ENCODE results near the gene MAP4K2.

MAP4K2 gene

DNA sequence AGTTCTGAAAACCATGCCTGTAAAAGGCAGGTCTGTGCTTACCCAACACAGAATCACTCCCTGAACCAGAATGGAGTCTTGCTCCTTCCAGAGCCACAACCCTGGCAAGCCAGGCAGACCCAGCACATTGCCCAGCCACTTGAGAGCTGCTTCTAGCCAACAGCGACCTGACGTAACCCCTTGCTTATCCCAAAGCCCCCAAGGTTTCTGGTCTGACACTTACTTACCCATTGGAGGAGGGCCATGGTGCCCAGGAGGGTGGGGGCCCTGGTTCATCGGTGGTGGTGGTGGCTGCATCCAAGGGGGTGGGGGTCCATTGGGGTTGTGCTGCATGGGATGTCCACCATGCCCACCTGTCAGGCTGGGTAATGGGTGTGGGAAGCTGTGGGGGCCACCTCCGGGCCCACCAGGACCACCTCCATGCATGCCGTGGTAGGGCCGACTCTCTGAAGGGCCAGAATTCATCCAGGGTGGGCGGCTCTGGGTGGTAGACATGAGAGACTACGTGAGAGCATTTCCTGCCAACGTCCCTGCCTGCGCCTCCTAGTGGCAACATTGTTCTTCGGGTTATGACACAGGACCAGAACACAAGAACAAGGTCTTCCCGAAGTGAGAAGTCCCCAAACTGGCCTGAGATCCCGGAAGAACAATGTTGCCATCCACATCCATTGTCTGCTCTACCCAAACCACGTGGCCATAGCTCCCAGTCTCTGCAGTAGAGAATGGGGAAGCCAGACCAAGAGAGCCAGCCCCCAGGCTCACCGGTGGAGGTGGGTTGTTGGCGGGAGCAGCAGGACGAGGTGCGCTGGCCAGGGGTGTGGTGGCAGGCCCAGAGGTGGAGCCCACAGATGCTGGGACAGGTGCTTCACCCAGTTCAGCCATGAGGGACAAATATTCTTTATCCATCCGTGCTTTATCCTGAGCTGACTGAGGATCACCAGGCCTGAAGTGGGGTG is 35.4 kb downstream of the MAP4K2 start:
- peak; percentile 52 for DNase-seq (ENCODE audit: low spot score)

GRCh38 chr11:64766881-64767280 is 36.1 kb downstream of the MAP4K2 start:
- DNase-seq (ENCODE audit: low spot score): no peak

GRCh38 chr11:64765851-64766665 is 37.0 kb downstream of the MAP4K2 start:
- DNase-seq (ENCODE audit: low spot score): no peak

GRCh38 chr11:64765291-64765850 is 37.6 kb downstream of the MAP4K2 start:
- no peak for DNase-seq (ENCODE audit: low spot score)

DNA sequence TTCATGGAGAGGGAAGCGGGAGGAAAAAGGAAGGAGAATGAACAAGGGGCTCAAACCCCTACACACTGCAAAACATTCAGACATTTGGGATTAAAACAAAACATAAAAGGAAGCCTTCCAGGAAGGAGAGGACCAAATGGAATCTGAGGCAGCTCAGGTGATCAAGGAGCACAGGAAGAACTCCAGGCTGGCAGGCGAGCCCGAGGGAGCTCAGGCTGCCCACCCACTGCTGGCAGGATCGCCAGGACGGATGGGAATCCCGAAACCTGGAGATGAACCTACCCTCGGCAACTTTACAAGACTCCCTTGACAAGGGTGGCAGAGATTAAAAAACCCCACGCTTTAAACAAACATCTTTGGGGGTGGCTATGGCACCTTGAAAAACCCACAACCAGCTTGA is 38.3 kb downstream of the MAP4K2 start:
- DNase-seq (ENCODE audit: low spot score): no peak

DNA sequence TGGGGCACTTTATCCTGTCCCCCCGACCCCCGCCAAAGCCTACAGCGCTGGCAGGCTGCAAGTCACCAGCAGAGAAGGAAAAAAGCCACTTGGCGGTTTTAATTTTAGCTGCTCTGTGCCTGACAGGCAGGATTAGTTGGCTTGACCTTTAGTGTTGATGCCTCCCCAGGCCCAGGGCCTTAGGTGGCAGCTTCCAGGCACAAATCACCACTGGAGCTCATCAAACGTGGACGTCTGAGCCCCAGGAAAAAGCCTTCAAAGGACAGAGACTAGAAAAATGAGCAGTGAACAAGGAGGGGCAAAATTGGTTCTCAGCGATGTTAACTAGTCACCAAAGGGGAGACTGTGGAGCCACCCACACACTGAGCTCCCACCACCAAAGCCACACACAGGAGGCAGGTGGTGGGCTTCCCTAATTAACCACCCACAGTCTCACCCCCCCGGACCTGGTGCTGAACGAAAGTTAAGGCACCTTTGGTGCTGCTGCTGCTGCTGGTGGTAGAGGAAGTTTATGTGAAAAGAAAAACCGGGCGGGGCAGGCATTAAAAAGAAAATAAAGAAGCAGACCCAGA is 38.9 kb downstream of the MAP4K2 start:
- no peak for DNase-seq (ENCODE audit: low spot score)

DNA sequence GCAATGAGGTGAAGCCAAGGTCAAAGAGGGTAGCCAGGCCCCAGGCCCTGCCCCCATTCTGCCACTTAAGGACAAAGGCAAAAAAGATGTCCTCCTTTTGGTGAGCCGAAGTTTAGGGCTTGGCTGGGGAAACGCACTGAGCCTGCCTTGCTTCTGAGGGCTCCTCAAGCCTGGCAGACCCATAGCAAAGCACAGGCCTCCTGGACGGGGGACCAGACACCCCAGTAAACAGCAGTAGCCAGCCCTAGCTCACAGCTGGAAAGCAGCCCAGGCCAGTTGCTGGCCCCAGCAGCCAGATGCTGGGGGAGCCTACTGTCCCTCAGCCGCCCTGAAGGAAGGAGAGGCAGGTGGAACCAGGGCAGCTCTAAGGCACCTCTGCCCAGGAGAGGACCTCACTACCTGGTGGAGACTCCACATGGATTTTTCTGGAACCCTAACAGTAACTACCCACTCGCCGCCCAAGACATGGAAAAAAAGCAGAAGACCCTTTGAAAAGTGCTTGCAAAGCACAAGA is 39.4 kb downstream of the MAP4K2 start:
- DNase-seq (ENCODE audit: low spot score): no peak

GRCh38 chr11:64762674-64763525 is 40.1 kb downstream of the MAP4K2 start:
- no peak for DNase-seq (ENCODE audit: low spot score)

GRCh38 chr11:64762277-64762673 is 40.7 kb downstream of the MAP4K2 start:
- no peak for DNase-seq (ENCODE audit: low spot score)

GRCh38 chr11:64760759-64761420 is 42.1 kb downstream of the MAP4K2 start:
- no peak for DNase-seq (ENCODE audit: low spot score)

DNA sequence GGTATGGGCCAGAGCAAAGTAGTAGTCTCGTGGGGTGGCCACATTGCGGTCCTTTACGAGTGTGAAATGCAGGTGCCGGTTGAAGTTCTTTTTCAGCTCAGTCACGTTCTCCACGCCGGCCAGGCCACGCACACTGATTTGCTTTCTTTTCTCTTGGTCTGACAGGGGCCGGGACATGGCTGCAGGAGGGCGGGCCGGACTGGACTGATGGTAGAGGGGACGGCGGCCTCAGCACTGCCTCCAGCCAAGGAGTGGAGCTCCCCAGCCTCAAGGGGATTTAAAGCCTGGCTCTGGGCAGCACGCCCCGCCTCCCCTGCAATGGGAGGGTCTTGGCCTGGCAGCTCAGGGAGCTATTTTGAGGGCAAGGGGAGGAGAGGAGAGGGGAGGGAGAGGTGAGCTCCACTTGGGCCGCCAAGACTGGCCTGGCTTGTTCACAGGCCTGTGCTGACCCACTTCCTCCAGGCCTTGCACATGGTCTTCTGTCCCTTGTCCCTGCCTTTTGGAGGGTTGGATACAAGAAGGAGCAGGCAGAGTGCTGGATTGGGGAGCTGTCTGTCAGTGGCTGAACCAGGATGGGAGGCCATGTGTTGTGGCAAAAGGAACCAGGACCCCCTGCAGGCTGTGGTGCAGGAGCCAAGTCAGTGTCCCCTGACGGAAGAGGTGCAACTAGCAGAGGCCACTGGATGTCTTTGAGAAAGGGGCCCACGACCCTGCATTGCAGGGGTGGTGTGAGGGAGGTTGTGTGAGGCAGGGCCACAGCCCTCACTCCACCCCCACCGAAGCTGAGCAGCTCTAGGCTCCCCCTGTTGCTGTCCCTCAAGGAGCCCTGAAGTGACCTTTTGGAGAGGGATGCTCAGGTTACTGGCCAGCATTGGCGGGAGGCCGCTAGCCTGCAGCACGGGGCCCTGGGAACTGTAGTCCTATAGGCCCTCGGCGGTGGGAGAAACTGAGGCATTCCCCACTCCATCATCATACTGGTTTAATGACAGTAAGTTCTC is 43.0 kb downstream of the MAP4K2 start, which contains the start of gene PYGM:
TSS of gene PYGM (minus strand) at position 253 of the 998 bp plus-strand sequence. CDS start at position 177, 76 bp downstream.
- DNase-seq (ENCODE audit: low spot score): no peak

DNA sequence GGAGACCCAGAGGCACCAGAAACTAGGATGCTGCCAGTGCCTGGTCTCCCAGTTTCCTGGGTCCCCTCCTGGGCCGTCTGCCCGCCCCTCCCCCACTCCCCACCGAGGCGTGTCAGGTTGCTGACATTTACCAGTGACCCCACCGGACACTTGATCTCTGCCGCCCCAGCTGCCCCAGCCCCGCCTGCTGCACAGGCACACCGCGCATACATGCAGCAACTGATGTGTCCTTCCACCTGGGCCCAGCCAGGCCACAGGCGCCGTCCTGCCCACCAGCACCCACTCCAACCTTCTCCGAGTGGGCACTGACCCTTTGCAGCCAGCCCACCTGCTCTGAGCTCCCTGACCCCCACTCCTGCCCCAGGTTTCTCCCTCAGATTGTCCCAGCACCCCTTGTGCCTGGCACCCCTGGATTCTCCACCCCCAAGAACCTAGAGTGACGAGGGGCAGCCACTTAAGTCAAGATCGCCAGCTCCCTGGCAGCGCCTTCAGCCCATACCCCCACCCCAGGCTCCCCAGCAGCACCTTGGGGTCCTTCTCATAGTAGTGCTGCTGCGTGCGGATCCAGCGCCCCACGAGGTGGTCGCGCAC is 43.8 kb downstream of the MAP4K2 start:
- DNase-seq (ENCODE audit: low spot score): no peak

GRCh38 chr11:64758330-64759079 is 44.5 kb downstream of the MAP4K2 start:
- no peak for DNase-seq (ENCODE audit: low spot score)

DNA sequence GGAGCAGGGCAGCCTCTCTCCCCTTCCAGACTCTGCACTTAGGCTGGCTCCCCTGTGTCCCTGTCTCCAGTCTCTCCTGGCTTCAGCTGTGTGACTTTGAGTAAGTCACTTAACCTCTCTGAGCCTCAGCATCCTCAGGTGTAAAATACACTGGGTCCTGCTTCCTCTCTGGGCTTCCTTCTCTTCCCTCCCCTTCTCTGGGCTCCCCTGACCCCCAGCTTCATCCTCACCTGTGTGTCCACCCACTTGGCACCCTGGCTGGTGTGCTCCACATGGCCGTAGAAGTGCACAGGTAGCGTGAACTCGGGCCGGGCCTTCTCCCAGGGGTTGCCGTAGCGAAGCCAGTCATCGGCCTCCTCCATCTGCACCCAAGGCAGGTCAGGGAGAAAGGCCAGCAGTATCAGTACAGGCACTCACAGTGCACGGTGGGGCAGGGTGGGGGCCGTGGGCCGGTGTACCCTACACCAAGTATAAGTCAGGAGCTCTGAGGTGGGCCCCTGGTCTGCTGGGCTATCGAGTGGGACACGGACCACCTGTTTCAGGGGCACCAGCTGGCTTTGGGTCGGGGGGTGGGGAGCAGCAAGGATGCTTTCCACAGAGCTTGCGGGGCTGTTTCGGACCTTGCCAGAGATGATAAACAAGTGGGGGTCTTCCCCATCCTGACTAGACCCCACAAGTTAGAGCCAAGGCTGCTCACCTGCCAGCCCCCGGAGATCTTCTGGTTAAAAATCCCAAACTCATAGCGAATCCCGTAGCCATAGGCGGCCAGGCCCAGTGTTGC is 45.3 kb downstream of the MAP4K2 start:
- DNase-seq (ENCODE audit: low spot score): no peak

DNA sequence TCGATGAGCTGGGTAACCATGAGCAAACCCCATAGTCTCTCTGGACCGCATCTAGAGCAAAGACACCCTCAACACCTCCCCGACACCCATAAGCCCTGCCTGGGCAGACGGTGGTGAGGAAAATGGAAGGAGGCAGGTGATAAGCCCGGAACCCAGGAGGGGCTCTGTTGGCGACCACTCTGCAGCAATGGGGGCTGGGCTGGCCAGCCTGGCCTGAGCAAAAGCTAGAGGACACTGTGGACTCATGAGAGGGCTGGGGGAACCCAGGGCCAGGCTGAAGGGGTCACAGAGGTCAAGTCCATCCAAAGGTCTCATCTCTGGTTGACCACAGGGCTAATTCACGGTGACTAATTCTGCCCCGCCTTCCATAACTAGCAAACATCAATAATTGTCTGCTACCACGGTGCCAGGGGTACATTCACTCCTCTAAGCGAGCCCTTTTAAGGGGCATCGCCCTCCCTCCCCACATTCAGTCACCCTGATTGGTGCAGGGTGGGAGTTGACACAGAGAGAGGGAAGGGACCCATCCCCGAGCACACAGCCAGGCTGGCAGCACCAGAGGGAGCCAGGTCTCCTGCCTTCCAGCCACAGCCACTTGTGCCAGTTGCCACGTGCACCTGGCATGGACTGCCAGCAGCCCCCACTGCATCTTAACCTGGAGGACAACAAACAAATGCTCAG is 47.2 kb downstream of the MAP4K2 start:
- no peak for DNase-seq (ENCODE audit: low spot score)

GRCh38 chr11:64754919-64755662 is 47.9 kb downstream of the MAP4K2 start:
- DNase-seq (ENCODE audit: low spot score): no peak
